GM12878 (cell line): ENCODE data around the gene SLC24A3. TPM values are rescaled to one million over a fixed set of nuclear protein-coding genes. Genes with fewer than 3 reads are reported as not detected.

Source experiments
- ATAC-seq: fragments of 200-7000 bp; cut with Tn5 transposase; 3 replicates; pipeline ENCODE4 v1.9.1; 2020; ENCODE audit warnings: mild to moderate bottlenecking, moderate library complexity
- BruUV-seq: library from RNA; stranded (reverse); fragments of 400-500 nt; replicated peaks from 2 replicates; lab custom pipeline; 2021; lab: Mats Ljungman, UMichigan
- CTCF ChIA-PET: fragments of 300-600 bp; sonication (Branson Sonifier 250); formaldehyde crosslinking; extraction: SDS; loops from one replicate; lab custom pipeline; 2021; ENCODE audit warnings: inconsistent platforms; lab: Yijun Ruan, JAX
- POLR2A ChIA-PET: fragments of 350-600 bp; formaldehyde crosslinking; extraction: SDS; loops from one replicate; lab custom pipeline; 2021; ENCODE audit warnings: inconsistent platforms; lab: Charles Lee
- RAD21 ChIA-PET: fragments of 300-600 bp; sonication (Branson Sonifier 250); formaldehyde crosslinking; loops from one replicate; lab custom pipeline; 2023; ENCODE audit warnings: antibody characterized with exemption; ENCODE audit not compliant: unreplicated experiment; lab: Charles Lee
- SMC1A ChIA-PET: fragments of 300-600 bp; sonication (Branson Sonifier 250); formaldehyde crosslinking; loops from one replicate; lab custom pipeline; 2023; ENCODE audit not compliant: unreplicated experiment, uncharacterized antibody; lab: Charles Lee
- DNase-seq: peaks from one replicate; pipeline ENCODE4 v3.0.0-alpha.2; 2011; ENCODE audit warnings: low read depth, low spot score
- FAIRE-seq: peaks from 3 replicates; lab custom pipeline; 2011; peaks lifted over from hg19 to GRCh38; lab: Jason Lieb, UNC
- H2AFZ ChIP-seq: 2 replicates; pipeline ENCODE4 v1.6.0; 2011; ENCODE audit warnings: low read depth, low read length, control low read depth; ENCODE audit not compliant: control insufficient read depth
- H3K27ac ChIP-seq: 2 replicates; pipeline ENCODE4 v1.5.1; 2011; ENCODE audit warnings: control low read depth; ENCODE audit not compliant: control insufficient read depth, insufficient read depth
- H3K27me3 ChIP-seq, 2 experiments: replicated peaks in 1 of 2; 2 replicates each; pipeline versions ENCODE4 v1.6.0 to v1.6.1; 2011; ENCODE audit warnings: low read length in 1 of 2; ENCODE audit not compliant: control insufficient read depth in 2 of 2, insufficient read depth in 2 of 2
- H3K36me3 ChIP-seq, 2 experiments: 2 replicates each; pipeline ENCODE4 v1.5.1; 2011; ENCODE audit warnings: low read length in 1 of 2; ENCODE audit not compliant: control insufficient read depth in 2 of 2, insufficient read depth in 2 of 2
- H3K4me1 ChIP-seq: 2 replicates; pipeline ENCODE4 v1.6.1; 2011; ENCODE audit warnings: mild to moderate bottlenecking, low read length, moderate library complexity, mixed read lengths; ENCODE audit not compliant: control insufficient read depth, insufficient read depth
- H3K4me2 ChIP-seq: 2 replicates; pipeline ENCODE4 v1.6.0; 2011; ENCODE audit warnings: control low read depth; ENCODE audit not compliant: control insufficient read depth, insufficient read depth
- H3K4me3 ChIP-seq: fragments of 200-600 bp; sonication (generic); 2 replicates; pipeline ENCODE4 v1.5.1; 2016
- H3K79me2 ChIP-seq: 2 replicates; pipeline ENCODE4 v1.6.0; 2011; ENCODE audit warnings: low read length; ENCODE audit not compliant: control insufficient read depth, insufficient read depth
- H3K9ac ChIP-seq: 2 replicates; pipeline ENCODE4 v1.8.0; 2011; ENCODE audit warnings: low read length, control low read depth, mixed read lengths; ENCODE audit not compliant: control insufficient read depth, insufficient read depth
- H3K9me3 ChIP-seq: replicated peaks from 3 replicates; pipeline ENCODE4 v1.5.1; 2011; ENCODE audit warnings: mild to moderate bottlenecking, low read length; ENCODE audit not compliant: control insufficient read depth, insufficient read depth
- H4K20me1 ChIP-seq: 2 replicates; pipeline ENCODE4 v1.6.0; 2011; ENCODE audit not compliant: control insufficient read depth, insufficient read depth
- BCL11A ChIP-seq: IDR thresholded peaks from 2 replicates; pipeline ENCODE4 v1.6.1; 2011; ENCODE audit warnings: low read depth, low read length
- ZNF592 ChIP-seq: fragments of 450-650 bp; IDR thresholded peaks from 2 replicates; pipeline ENCODE4 v1.6.1; 2017; ENCODE audit warnings: mild to moderate bottlenecking, moderate library complexity
- WGBS: methylation state at CpG from one replicate; pipeline ENCODE4 v1.1.6; 2016; ENCODE audit warnings: low lambda C conversion rate; ENCODE audit not compliant: insufficient replicate concordance, insufficient coverage; ENCODE audit errors: missing lambda C conversion rate; 5-methylcytosine and 5-hydroxymethylcytosine counted together
- in situ Hi-C: fragments of 300-500 bp; cut with MboI; formaldehyde crosslinking; loops from 9 replicates; pipeline ENCODE4 v1.14.3; 2018; ENCODE audit warnings: mixed read lengths
- intact Hi-C: fragments of 100-400 bp; cut with micrococcal nuclease; formaldehyde crosslinking; loops from one replicate; pipeline ENCODE4 v1.14.2; 2022; ENCODE audit not compliant: unreplicated experiment
- polyA plus RNA-seq, 11 experiments: library from polyadenylated mRNA; depleted of rRNA in 4 of 11; unstranded in 6 of 11; stranded (reverse) in 5 of 11; fragments of >200 nt; fragmentation: Nextera tagmentation in 4 of 11; fragmentation: Illumina TruSeq in 1 of 11; extraction: Ambion mirVana in 4 of 11; extraction: Trizol in 1 of 11; gene quantifications; 1 replicate in 1 of 11; 2 replicates in 10 of 11; pipeline versions ENCODE4 v1.2.1 to v1.2.3, GENCODE V29; 2011 to 2016; ENCODE audit warnings: inconsistent platforms in 2 of 11, missing spikeins in 2 of 11, low read depth in 1 of 11
- total RNA-seq, 4 experiments: library from RNA; depleted of rRNA in 3 of 4; stranded (reverse); fragments of >200 nt in 3 of 4; fragmentation: Illumina TruSeq in 1 of 4; extraction: Trizol in 1 of 4; gene quantifications; 2 replicates each; pipeline versions ENCODE4 v1.2.1 to v1.2.3, GENCODE V29; 2013 to 2021

Gene SLC24A3
- total and polyA plus RNA-seq, 10 of the 15 experiments (the other 5 are each of a cell fraction or from before 2014, with no cell fraction given), result 0.04 TPM; not detected in 9

GRCh38 chr20:19408971-19409370 is 196.5 kb downstream of the SLC24A3 start:
- no peaks in the 10 kb centered on the region; a peak in 2 of 4 replicates for H3K27me3 ChIP-seq

More at GRCh38 chr20:19408971-19409370, 196.5 kb downstream of the SLC24A3 start:
- ChIA-PET CTCF (no interaction called here), SMC1A (no interaction called here), POLR2A (no interaction called here)
- WGBS, result 23% methylated on average over 4 of the region's 4 CpGs
- in situ Hi-C loops (no loop called here), intact Hi-C loops (no loop called here)
- FAIRE-seq (no peak), DNase-seq (no peak)
- H3K27ac ChIP-seq, result no peak overlapping the region
- no peaks in the 10 kb centered on the region for H3K36me3 ChIP-seq
- H3K4me1 ChIP-seq, result no peaks in the 10 kb centered on the region
- no peak overlapping the region for H3K4me2 ChIP-seq
- H3K9ac ChIP-seq, result no peak overlapping the region
- no TSS peak for BruUV-seq
- no peaks in the 10 kb centered on the region for H3K9me3 ChIP-seq
- TF ChIP-seq BCL11A, result no peak
- no peak for TF ChIP-seq ZNF592
- TF ChIP-seq, all 136 proteins: peak for 0
- RAD21 ChIA-PET, result no interaction called here
- Histone ChIP-seq H3K79me2 (no peaks in the 10 kb centered on the region), H2AFZ (no peak overlapping the region), H3K4me3 (no peak overlapping the region), H4K20me1 (no peaks in the 10 kb centered on the region)
- ATAC-seq, result no peak
